ENCODE data around the gene UBE2H.

- TF ChIP-seq, protein P1, sequence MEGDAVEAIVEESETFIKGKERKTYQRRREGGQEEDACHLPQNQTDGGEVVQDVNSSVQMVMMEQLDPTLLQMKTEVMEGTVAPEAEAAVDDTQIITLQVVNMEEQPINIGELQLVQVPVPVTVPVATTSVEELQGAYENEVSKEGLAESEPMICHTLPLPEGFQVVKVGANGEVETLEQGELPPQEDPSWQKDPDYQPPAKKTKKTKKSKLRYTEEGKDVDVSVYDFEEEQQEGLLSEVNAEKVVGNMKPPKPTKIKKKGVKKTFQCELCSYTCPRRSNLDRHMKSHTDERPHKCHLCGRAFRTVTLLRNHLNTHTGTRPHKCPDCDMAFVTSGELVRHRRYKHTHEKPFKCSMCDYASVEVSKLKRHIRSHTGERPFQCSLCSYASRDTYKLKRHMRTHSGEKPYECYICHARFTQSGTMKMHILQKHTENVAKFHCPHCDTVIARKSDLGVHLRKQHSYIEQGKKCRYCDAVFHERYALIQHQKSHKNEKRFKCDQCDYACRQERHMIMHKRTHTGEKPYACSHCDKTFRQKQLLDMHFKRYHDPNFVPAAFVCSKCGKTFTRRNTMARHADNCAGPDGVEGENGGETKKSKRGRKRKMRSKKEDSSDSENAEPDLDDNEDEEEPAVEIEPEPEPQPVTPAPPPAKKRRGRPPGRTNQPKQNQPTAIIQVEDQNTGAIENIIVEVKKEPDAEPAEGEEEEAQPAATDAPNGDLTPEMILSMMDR (IDR thresholded peaks at IDR 0.05), result no peak
- TF ChIP-seq POLR2AphosphoS5 (IDR thresholded peaks at IDR 0.05; ENCODE audit: insufficient read depth in 1 of 2, low read depth in 1 of 2), result no peak
These were observed 115.8 kb downstream of the UBE2H start for GRCh38 chr7:129836983-129837382.
